Activated B cell treated with CpG ODN at 0.5 μM for 24 hours (primary cell): Measurements from ENCODE around the gene TIMP4. TPM values are rescaled to one million over a fixed set of nuclear protein-coding genes. Genes with fewer than 3 reads are reported as not detected.

ENCODE experiments used
- ATAC-seq: fragments of 200-7000 bp; cut with Tn5 transposase; one replicate; pipeline ENCODE4 v1.10.0; 2021; ENCODE audit warnings: low read depth, mild to moderate bottlenecking, moderate library complexity
- CTCF ChIA-PET: fragments of 350-600 bp; sonication (Branson Sonifier 250); formaldehyde crosslinking; loops from one replicate; lab custom pipeline; 2021; ENCODE audit warnings: antibody characterized with exemption; lab: Charles Lee
- POLR2A ChIA-PET: fragments of 350-600 bp; sonication (Branson Sonifier 250); formaldehyde crosslinking; loops from one replicate; lab custom pipeline; 2021; ENCODE audit warnings: antibody characterized with exemption; lab: Charles Lee
- DNase-seq: peaks from one replicate; pipeline ENCODE4 v3.0.0; 2022
- H3K27ac Mint-ChIP-seq: one replicate; pipeline ENCODE4 v1.8.0; 2020; ENCODE audit warnings: mixed read lengths
- H3K27me3 Mint-ChIP-seq: one replicate; pipeline ENCODE4 v1.8.0; 2021; ENCODE audit warnings: mixed read lengths
- H3K36me3 Mint-ChIP-seq: one replicate; pipeline ENCODE4 v1.8.0; 2021; ENCODE audit warnings: low read depth, mixed read lengths
- H3K4me1 Mint-ChIP-seq: one replicate; pipeline ENCODE4 v1.8.0; 2021; ENCODE audit warnings: mixed read lengths
- H3K4me3 Mint-ChIP-seq: one replicate; pipeline ENCODE4 v1.8.0; 2020; ENCODE audit warnings: mild to moderate bottlenecking, mixed read lengths
- H3K9me3 Mint-ChIP-seq: one replicate; pipeline ENCODE4 v1.8.0; 2020; ENCODE audit warnings: mixed read lengths
- intact Hi-C: fragments of 100-400 bp; cut with micrococcal nuclease; formaldehyde crosslinking; loops from one replicate; pipeline ENCODE4 v1.15.1; 2024
- total RNA-seq: library from RNA; stranded (reverse); gene quantifications from 2 replicates; pipeline ENCODE4 v1.2.3, GENCODE V29; 2022
- TF ChIP-seq, protein P1 (sequence below): fragments of 200-600 bp; IDR thresholded peaks from one replicate; pipeline ENCODE4 v1.8.0; 2022; ENCODE audit warnings: antibody characterized with exemption, mild to moderate bottlenecking

TIMP4 gene
- total RNA-seq, 1 donor from 2014 or later, result not detected

DNA sequence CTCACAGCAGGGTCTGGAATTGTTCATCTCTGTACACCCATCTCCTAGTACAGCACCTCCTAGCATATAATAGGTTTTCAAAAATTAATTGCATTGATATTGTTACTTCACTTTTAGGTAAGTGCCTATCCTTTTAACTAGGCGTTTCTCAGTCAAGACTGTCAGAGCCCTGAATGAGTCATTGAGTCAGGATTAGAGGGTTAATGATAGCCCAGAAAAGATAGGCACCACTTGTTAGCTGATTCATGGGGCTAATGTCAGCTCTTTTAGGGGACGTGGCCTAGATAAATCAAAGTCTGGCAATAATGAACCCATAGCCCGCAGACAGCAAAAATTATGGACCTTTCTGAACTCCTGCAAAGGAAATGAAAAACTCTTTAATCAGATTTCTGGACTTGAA, 42.9 kb downstream of the TIMP4 start:
- TF ChIP-seq, protein P1, sequence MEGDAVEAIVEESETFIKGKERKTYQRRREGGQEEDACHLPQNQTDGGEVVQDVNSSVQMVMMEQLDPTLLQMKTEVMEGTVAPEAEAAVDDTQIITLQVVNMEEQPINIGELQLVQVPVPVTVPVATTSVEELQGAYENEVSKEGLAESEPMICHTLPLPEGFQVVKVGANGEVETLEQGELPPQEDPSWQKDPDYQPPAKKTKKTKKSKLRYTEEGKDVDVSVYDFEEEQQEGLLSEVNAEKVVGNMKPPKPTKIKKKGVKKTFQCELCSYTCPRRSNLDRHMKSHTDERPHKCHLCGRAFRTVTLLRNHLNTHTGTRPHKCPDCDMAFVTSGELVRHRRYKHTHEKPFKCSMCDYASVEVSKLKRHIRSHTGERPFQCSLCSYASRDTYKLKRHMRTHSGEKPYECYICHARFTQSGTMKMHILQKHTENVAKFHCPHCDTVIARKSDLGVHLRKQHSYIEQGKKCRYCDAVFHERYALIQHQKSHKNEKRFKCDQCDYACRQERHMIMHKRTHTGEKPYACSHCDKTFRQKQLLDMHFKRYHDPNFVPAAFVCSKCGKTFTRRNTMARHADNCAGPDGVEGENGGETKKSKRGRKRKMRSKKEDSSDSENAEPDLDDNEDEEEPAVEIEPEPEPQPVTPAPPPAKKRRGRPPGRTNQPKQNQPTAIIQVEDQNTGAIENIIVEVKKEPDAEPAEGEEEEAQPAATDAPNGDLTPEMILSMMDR, result no peak
- Mint-ChIP-seq H3K9me3 (peaks cover 9% of the 10 kb centered on the region), H3K27me3 (peaks cover 13% of the 10 kb centered on the region), H3K27ac (no peak overlapping the region), H3K4me3 (no peak overlapping the region), H3K4me1 (peaks cover 7% of the 10 kb centered on the region), H3K36me3 (no peaks in the 10 kb centered on the region)
- no peak for DNase-seq
- ATAC-seq, result no peak
- POLR2A ChIA-PET, result no interaction called here
- intact Hi-C loops, result no loop called here
- CTCF ChIA-PET, result no interaction called here

DNA sequence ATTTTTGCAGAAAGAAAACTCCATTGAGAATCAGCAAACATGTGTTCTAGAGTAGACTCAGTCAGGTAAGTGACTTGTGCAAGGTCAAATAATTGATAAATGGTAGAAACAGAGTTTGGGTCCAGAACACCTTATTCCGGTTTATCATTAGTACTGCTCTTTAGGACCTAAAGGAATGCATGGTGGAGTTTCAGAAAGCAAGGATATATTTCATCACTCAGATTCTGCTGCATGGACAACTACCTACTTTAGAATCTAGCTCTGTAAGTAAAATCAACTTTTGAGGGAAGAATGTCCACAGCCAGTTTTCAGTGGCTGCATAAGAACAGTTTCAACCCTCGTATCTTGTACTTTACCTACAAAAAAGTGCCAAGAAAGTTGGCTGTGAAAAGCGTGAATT, 43.6 kb downstream of the TIMP4 start:
- ChIA-PET CTCF (no interaction called here), POLR2A (no interaction called here)
- Mint-ChIP-seq H3K4me3 (no peak overlapping the region), H3K4me1 (peaks cover under 1% of the 10 kb centered on the region), H3K27me3 (peaks cover 19% of the 10 kb centered on the region), H3K9me3 (peaks cover 14% of the 10 kb centered on the region), H3K36me3 (no peaks in the 10 kb centered on the region), H3K27ac (no peak overlapping the region)
- intact Hi-C loops, result no loop called here
- TF ChIP-seq, protein P1, result no peak
- ATAC-seq (no peak), DNase-seq (no peak)

DNA sequence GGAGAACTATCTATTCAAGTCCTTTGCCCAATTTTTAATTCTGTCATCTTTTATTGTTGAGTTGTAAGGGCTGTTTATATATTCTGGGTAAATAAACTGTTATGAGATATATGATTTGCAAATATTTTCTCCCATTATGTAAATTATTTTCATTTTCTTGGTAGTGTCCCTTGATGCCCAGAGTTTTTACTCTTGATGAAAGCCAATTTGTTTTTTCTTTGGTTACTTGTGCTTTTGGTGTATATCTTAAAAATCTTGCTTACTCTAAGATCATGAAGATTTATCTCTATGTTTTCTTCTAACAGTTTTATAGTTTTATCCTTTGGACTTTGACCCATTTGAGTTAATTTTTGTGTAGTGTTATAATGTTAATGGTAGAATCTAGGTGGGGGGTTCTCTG, 44.5 kb downstream of the TIMP4 start:
- Mint-ChIP-seq H3K27ac (no peak overlapping the region), H3K4me3 (no peak overlapping the region), H3K4me1 (no peaks in the 10 kb centered on the region), H3K9me3 (peaks cover 14% of the 10 kb centered on the region), H3K27me3 (peaks cover 17% of the 10 kb centered on the region), H3K36me3 (no peaks in the 10 kb centered on the region)
- intact Hi-C loops, result no loop called here
- ChIA-PET CTCF (no interaction called here), POLR2A (no interaction called here)
- TF ChIP-seq, protein P1, result no peak
- ATAC-seq (no peak), DNase-seq (no peak)

DNA sequence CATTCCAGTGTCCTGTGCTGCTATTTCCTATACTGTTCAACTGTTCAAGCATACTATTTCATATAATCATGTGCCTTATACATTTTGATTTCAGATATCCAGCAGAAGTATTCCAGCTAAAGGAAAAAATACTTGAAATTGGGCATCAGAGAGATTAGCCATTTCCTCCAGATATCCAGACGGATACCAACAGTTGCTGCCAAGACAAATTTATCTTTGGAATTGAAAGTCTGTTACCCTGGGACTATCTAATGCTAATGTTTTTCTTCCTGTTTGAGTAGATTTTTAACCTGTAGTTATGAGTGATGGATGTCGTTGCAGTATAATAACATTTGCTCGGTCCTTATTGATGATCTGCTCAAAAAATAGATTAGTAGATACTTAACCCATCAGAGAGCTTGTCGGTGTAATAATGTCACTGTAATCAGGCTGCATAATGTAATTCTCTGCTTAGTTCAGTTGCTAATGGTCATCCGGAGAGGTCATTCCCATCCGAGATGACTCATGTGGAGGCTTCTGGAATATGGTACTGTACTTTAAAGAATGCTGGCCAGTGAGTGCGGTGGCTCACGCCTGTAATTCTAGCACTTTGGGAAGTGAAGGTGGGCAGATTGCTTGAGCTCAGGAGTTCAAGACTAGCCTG, 51.5 kb downstream of the TIMP4 start:
- H3K27ac Mint-ChIP-seq, result no peak overlapping the region
- intact Hi-C loops, result no loop called here
- H3K27me3 Mint-ChIP-seq, result peaks cover 7% of the 10 kb centered on the region
- TF ChIP-seq, protein P1, result no peak
- H3K36me3 Mint-ChIP-seq, result no peaks in the 10 kb centered on the region
- no peak for DNase-seq
- ChIA-PET CTCF (no interaction called here), POLR2A (no interaction called here)
- no peak overlapping the region for H3K4me3 Mint-ChIP-seq
- no peak for ATAC-seq
- peaks cover 14% of the 10 kb centered on the region for H3K9me3 Mint-ChIP-seq
- no peaks in the 10 kb centered on the region for H3K4me1 Mint-ChIP-seq

Other genes starting within 250 kb of the TIMP4 start
- gene SYN2, start 154.5 kb downstream of the TIMP4 start, total RNA-seq, result not detected in 2 replicates
- 0.24 TPM in 1 of 2 replicates, not detected in the other for gene PPARG, start 130.2 kb upstream of the TIMP4 start, total RNA-seq